CD14-positive monocyte (primary cell): ENCODE results near the gene SMNDC1. TPM values are rescaled to one million over a fixed set of nuclear protein-coding genes. Genes with fewer than 3 reads are reported as not detected.

Experiments used
- DNase-seq, 3 donors: peaks; one replicate each; pipeline ENCODE4 v3.0.0-alpha.2; 2011 to 2022
- H2AFZ ChIP-seq: 2 replicates; pipeline ENCODE4 v1.6.0; 2012; ENCODE audit warnings: mild to moderate bottlenecking, low read depth, low read length, inconsistent platforms; ENCODE audit not compliant: insufficient read depth, poor library complexity, severe bottlenecking
- H3K27ac ChIP-seq, 2 donors: 1 replicate in 1 of 2; 2 replicates in 1 of 2; pipeline ENCODE4 v1.5.1; 2012 to 2013; ENCODE audit warnings: low read length in 2 of 2, control low read depth in 1 of 2, inconsistent platforms in 1 of 2, low read depth in 1 of 2, mild to moderate bottlenecking in 1 of 2
- H3K27me3 ChIP-seq, 2 donors: one replicate each; pipeline versions ENCODE4 v1.6.0 to v1.6.1; 2011 to 2013; ENCODE audit warnings: low read length in 2 of 2; ENCODE audit not compliant: control insufficient read depth in 2 of 2, insufficient read depth in 2 of 2
- H3K36me3 ChIP-seq, 2 donors: replicated peaks in 1 of 2; 1 replicate in 1 of 2; 2 replicates in 1 of 2; pipeline versions ENCODE4 v1.5.1 to v1.6.1; 2012 to 2013; ENCODE audit warnings: low read length in 2 of 2, control low read depth in 1 of 2, inconsistent platforms in 1 of 2, mild to moderate bottlenecking in 1 of 2; ENCODE audit not compliant: insufficient read depth in 2 of 2, control insufficient read depth in 1 of 2
- H3K4me1 ChIP-seq, 2 donors: 1 replicate in 1 of 2; 2 replicates in 1 of 2; pipeline versions ENCODE4 v1.5.1 to v1.6.1; 2012 to 2013; ENCODE audit warnings: low read length in 2 of 2, control low read depth in 1 of 2, inconsistent platforms in 1 of 2, mild to moderate bottlenecking in 1 of 2, moderate library complexity in 1 of 2; ENCODE audit not compliant: insufficient read depth in 2 of 2, control insufficient read depth in 1 of 2
- H3K4me2 ChIP-seq: replicated peaks from 2 replicates; pipeline ENCODE3; 2012; ENCODE audit warnings: low read length, moderate library complexity, mild to moderate bottlenecking; ENCODE audit not compliant: poor library complexity, severe bottlenecking; ENCODE audit errors: extremely low read depth
- H3K4me3 ChIP-seq, 3 experiments: fragments of 200-600 bp in 1 of 3; sonication (generic) in 1 of 3; replicated peaks in 1 of 3; 1 replicate in 2 of 3; 2 replicates in 1 of 3; pipeline ENCODE4 v1.5.1; 2011 to 2013; ENCODE audit warnings: low read length in 3 of 3, mild to moderate bottlenecking in 3 of 3, control low read depth in 2 of 3, low read depth in 2 of 3, inconsistent platforms in 1 of 3, moderate library complexity in 1 of 3
- H3K79me2 ChIP-seq: 2 replicates; pipeline ENCODE4 v1.6.0; 2012; ENCODE audit warnings: mild to moderate bottlenecking, control low read depth, inconsistent platforms, low read length, moderate library complexity; ENCODE audit not compliant: insufficient read depth
- H3K9ac ChIP-seq: 2 replicates; pipeline ENCODE4 v1.6.0; 2017; ENCODE audit warnings: low read length, mild to moderate bottlenecking; ENCODE audit not compliant: insufficient read depth, poor library complexity, severe bottlenecking
- H3K9me3 ChIP-seq, 2 donors: replicated peaks in 1 of 2; 1 replicate in 1 of 2; 2 replicates in 1 of 2; pipeline versions ENCODE4 v1.5.1 to v1.6.1; 2012 to 2013; ENCODE audit warnings: low read length in 2 of 2, control low read depth in 1 of 2; ENCODE audit not compliant: control insufficient read depth in 1 of 2, insufficient read depth in 1 of 2
- H4K20me1 ChIP-seq: 2 replicates; pipeline ENCODE4 v1.6.0; 2012; ENCODE audit warnings: mild to moderate bottlenecking, low read length, control low read depth, moderate library complexity; ENCODE audit not compliant: insufficient read depth
- H3K27ac Mint-ChIP-seq, 7 donors: one replicate each; pipeline ENCODE4 v1.8.0; 2020; ENCODE audit warnings: mild to moderate bottlenecking in 7 of 7, mixed read lengths in 7 of 7, moderate library complexity in 6 of 7, inconsistent platforms in 2 of 7
- H3K27me3 Mint-ChIP-seq, 3 donors: one replicate each; pipeline ENCODE4 v1.8.0; 2021 to 2022; ENCODE audit warnings: low read depth in 3 of 3, mild to moderate bottlenecking in 3 of 3, mixed read lengths in 3 of 3, moderate library complexity in 3 of 3, inconsistent platforms in 1 of 3
- H3K36me3 Mint-ChIP-seq, 2 donors: one replicate each; pipeline ENCODE4 v1.8.0; 2020; ENCODE audit warnings: mixed read lengths in 2 of 2, inconsistent platforms in 1 of 2, mild to moderate bottlenecking in 1 of 2
- H3K4me1 Mint-ChIP-seq: one replicate; pipeline ENCODE4 v1.8.0; 2020; ENCODE audit warnings: mild to moderate bottlenecking, mixed read lengths
- H3K4me3 Mint-ChIP-seq, 2 donors: one replicate each; pipeline ENCODE4 v1.8.0; 2020; ENCODE audit warnings: mild to moderate bottlenecking in 2 of 2, mixed read lengths in 2 of 2, moderate library complexity in 1 of 2
- H3K9me3 Mint-ChIP-seq, 7 donors: one replicate each; pipeline ENCODE4 v1.8.0; 2020 to 2022; ENCODE audit warnings: mixed read lengths in 7 of 7, mild to moderate bottlenecking in 6 of 7, moderate library complexity in 6 of 7, inconsistent platforms in 2 of 7
- CTCF ChIP-seq: fragments of 200-600 bp; IDR thresholded peaks from one replicate; pipeline ENCODE4 v1.8.0; 2022; ENCODE audit warnings: antibody characterized with exemption, mild to moderate bottlenecking
- WGBS: methylation state at CpG from one replicate; pipeline ENCODE4 v1.1.5; 2013; ENCODE audit warnings: missing lambda C conversion rate; ENCODE audit not compliant: insufficient coverage; 5-methylcytosine and 5-hydroxymethylcytosine counted together
- intact Hi-C, 2 donors: fragments of 100-400 bp; cut with micrococcal nuclease; formaldehyde crosslinking; loops; one replicate each; pipeline versions ENCODE4 v1.15.0 to v1.15.1; 2023
- polyA plus RNA-seq, 3 donors: library from polyadenylated mRNA; depleted of rRNA in 1 of 3; unstranded in 2 of 3; stranded (reverse) in 1 of 3; fragments of 300-500 nt in 2 of 3; fragments of >200 nt in 1 of 3; fragmentation: Illumina TruSeq in 2 of 3; gene quantifications; 1 replicate in 2 of 3; 2 replicates in 1 of 3; pipeline ENCODE4 v1.2.3, GENCODE V29; 2012 to 2021

SMNDC1 gene
- polyA plus RNA-seq, 3 donors: 15.6 to 18.2 (median 16.4) TPM

GRCh38 chr10:110330675-110331074 is 26.0 kb upstream of the SMNDC1 start:
- no peak for DNase-seq
- Mint-ChIP-seq H3K27ac (no peak overlapping the region), H3K27me3 (peaks cover 0 to 4% (median 0%) of the 10 kb centered on the region in 3 donors), H3K4me1 (peaks cover 5% of the 10 kb centered on the region), H3K4me3 (no peak overlapping the region), H3K36me3 (no peaks in the 10 kb centered on the region), H3K9me3 (peaks cover 14 to 38% (median 33%) of the 10 kb centered on the region in 7 donors)
- Histone ChIP-seq H3K27me3 (no peaks in the 10 kb centered on the region), H3K4me1 (no peaks in the 10 kb centered on the region), H3K9me3 (peaks cover 17 to 40% of the 10 kb centered on the region in 2 donors), H4K20me1 (no peaks in the 10 kb centered on the region), H3K4me2 (no peak overlapping the region), H3K9ac (no peak overlapping the region), H3K4me3 (no peak overlapping the region), H3K79me2 (no peaks in the 10 kb centered on the region), H3K27ac (no peak overlapping the region), H2AFZ (no peak overlapping the region), H3K36me3 (no peaks in the 10 kb centered on the region)
- no peak for TF ChIP-seq CTCF
- WGBS: 92% methylated on average over 2 of the region's 6 CpGs
- intact Hi-C loops: no loop called here

GRCh38 chr10:110327262-110327914 is 22.7 kb upstream of the SMNDC1 start:
- Mint-ChIP-seq H3K4me1 (peaks cover 1% of the 10 kb centered on the region), H3K27me3 (peaks cover 0 to 4% (median 0%) of the 10 kb centered on the region in 3 donors), H3K36me3 (no peaks in the 10 kb centered on the region), H3K27ac (no peak overlapping the region), H3K9me3 (peaks cover 14 to 37% (median 30%) of the 10 kb centered on the region in 7 donors), H3K4me3 (no peak overlapping the region)
- H3K9ac ChIP-seq: no peak overlapping the region
- no peak overlapping the region for H3K27ac ChIP-seq
- no peaks in the 10 kb centered on the region for H4K20me1 ChIP-seq
- no peaks in the 10 kb centered on the region for H3K79me2 ChIP-seq
- H2AFZ ChIP-seq: no peak overlapping the region
- no peaks in the 10 kb centered on the region for H3K27me3 ChIP-seq
- H3K9me3 ChIP-seq: peaks cover 17 to 32% of the 10 kb centered on the region in 2 donors
- 92% methylated on average over 3 of the region's 5 CpGs for WGBS
- no peaks in the 10 kb centered on the region for H3K36me3 ChIP-seq
- no peak for TF ChIP-seq CTCF
- H3K4me2 ChIP-seq: no peak overlapping the region
- intact Hi-C loops: no loop called here
- no peak overlapping the region for H3K4me3 ChIP-seq
- DNase-seq: no peak
- no peaks in the 10 kb centered on the region for H3K4me1 ChIP-seq
